Tibial nerve (tissue), 4 donors: ENCODE data around the gene TNRC18. TPM values are rescaled to one million over a fixed set of nuclear protein-coding genes. Genes with fewer than 3 reads are reported as not detected.

Experiments
- DNase-seq, 2 donors: peaks; one replicate each; pipeline ENCODE4 v3.0.0-alpha.2; 2019; ENCODE audit warnings: low spot score in 2 of 2
- H3K27ac ChIP-seq, 4 donors: fragments of 200-600 bp; sonication (generic) in 3 of 4; one replicate each; pipeline ENCODE4 v1.5.1; 2017 to 2019; ENCODE audit warnings: mild to moderate bottlenecking in 1 of 4
- H3K27me3 ChIP-seq, 2 donors: fragments of 200-600 bp; sonication (generic) in 1 of 2; one replicate each; pipeline versions ENCODE4 v1.5.1 to v1.6.0; 2017 to 2019
- H3K36me3 ChIP-seq, 3 donors: fragments of 200-600 bp; sonication (generic); one replicate each; pipeline ENCODE4 v1.5.1; 2018 to 2019
- H3K4me1 ChIP-seq, 4 donors: fragments of 200-600 bp; sonication (generic) in 3 of 4; one replicate each; pipeline ENCODE4 v1.5.1; 2017 to 2019
- H3K4me3 ChIP-seq, 4 donors: fragments of 200-600 bp; sonication (generic) in 3 of 4; one replicate each; pipeline ENCODE4 v1.5.1; 2017 to 2019; ENCODE audit warnings: mild to moderate bottlenecking in 1 of 4, moderate library complexity in 1 of 4
- H3K9me3 ChIP-seq, 4 donors: fragments of 200-600 bp; sonication (generic) in 3 of 4; one replicate each; pipeline ENCODE4 v1.5.1; 2017 to 2019
- CTCF ChIP-seq, 5 experiments: fragments of 200-600 bp in 3 of 5; fragments of 450-650 bp in 2 of 5; sonication (generic) in 3 of 5; IDR thresholded peaks; one replicate each; pipeline ENCODE4 v1.5.1; 2016 to 2019; ENCODE audit warnings: antibody characterized with exemption in 5 of 5, mild to moderate bottlenecking in 3 of 5, moderate library complexity in 2 of 5
- EP300 ChIP-seq, 2 donors: sonication (generic); formaldehyde crosslinking; IDR thresholded peaks; one replicate each; pipeline ENCODE4 v1.6.1; 2017; ENCODE audit warnings: antibody characterized with exemption in 2 of 2, mild to moderate bottlenecking in 1 of 2
- POLR2A ChIP-seq, 2 donors: fragments of 450-650 bp; IDR thresholded peaks; one replicate each; pipeline ENCODE4 v1.6.1; 2017; ENCODE audit warnings: antibody characterized with exemption in 2 of 2, mild to moderate bottlenecking in 2 of 2, moderate library complexity in 2 of 2
- WGBS, 2 donors: methylation state at CpG; one replicate each; pipeline ENCODE4 v1.1.5; 2018; 5-methylcytosine and 5-hydroxymethylcytosine counted together
- total RNA-seq, 4 donors: library from RNA; depleted of rRNA; stranded (reverse); fragments of >200 nt; gene quantifications; one replicate each; pipeline ENCODE4 v1.1.0, GENCODE V29; 2016

The TNRC18 gene
- total RNA-seq, 4 donors from 2014 or later, result 76.9 to 241 (median 147) TPM

GRCh38 chr7:5437987-5438386 lies 14.4 kb upstream of the TNRC18 start:
- no peaks in the 10 kb centered on the region for H3K27me3 ChIP-seq

GRCh38 chr7:5437348-5437892 lies 13.8 kb upstream of the TNRC18 start:
- TF ChIP-seq POLR2A (IDR thresholded peaks at IDR 0.05) (no peak), CTCF (IDR thresholded peaks at IDR 0.05) (no peak), EP300 (IDR thresholded peaks at IDR 0.05) (no peak)
- peaks cover 0 to 34% (median 0%) of the 10 kb centered on the region in 3 donors for H3K36me3 ChIP-seq
- H3K4me1 ChIP-seq, result peaks cover 0 to 31% (median 0%) of the 10 kb centered on the region in 4 donors
- no peaks in the 10 kb centered on the region for H3K27me3 ChIP-seq
- H3K9me3 ChIP-seq, result peaks cover 0 to 15% (median 0%) of the 10 kb centered on the region in 4 donors
- H3K4me3 ChIP-seq, result no peak overlapping the region
- 93 to 98% methylated on average over 6 of the region's 6 CpGs for WGBS, 2 donors
- no peak overlapping the region for H3K27ac ChIP-seq
- no peak for DNase-seq

More at GRCh38 chr7:5437987-5438386, 14.4 kb upstream of the TNRC18 start:
- DNase-seq, result no peak
- Histone ChIP-seq H3K36me3 (peaks cover 0 to 30% (median 0%) of the 10 kb centered on the region in 3 donors), H3K27ac (no peak overlapping the region), H3K4me3 (no peak overlapping the region), H3K4me1 (peaks cover 0 to 35% (median 0%) of the 10 kb centered on the region in 4 donors), H3K9me3 (peaks cover 0 to 13% (median 0%) of the 10 kb centered on the region in 4 donors)
- TF ChIP-seq POLR2A (IDR thresholded peaks at IDR 0.05), result no peak
- no peak for TF ChIP-seq EP300 (IDR thresholded peaks at IDR 0.05)
- no peak for TF ChIP-seq CTCF (IDR thresholded peaks at IDR 0.05)
- WGBS, 2 donors, result 78 to 86% methylated on average over 5 of the region's 5 CpGs

GRCh38 chr7:5436003-5436678 lies 12.5 kb upstream of the TNRC18 start:
- peaks cover 0 to 24% (median 0%) of the 10 kb centered on the region in 4 donors for H3K4me1 ChIP-seq
- WGBS, 2 donors, result 88 to 89% methylated on average over 5 of the region's 5 CpGs
- no peak overlapping the region for H3K27ac ChIP-seq
- no peaks in the 10 kb centered on the region for H3K27me3 ChIP-seq
- no peak for DNase-seq
- peaks cover 0 to 34% (median 0%) of the 10 kb centered on the region in 3 donors for H3K36me3 ChIP-seq
- no peak for TF ChIP-seq EP300 (IDR thresholded peaks at IDR 0.05)
- no peak for TF ChIP-seq CTCF (IDR thresholded peaks at IDR 0.05)
- no peak for TF ChIP-seq POLR2A (IDR thresholded peaks at IDR 0.05)
- no peak overlapping the region for H3K4me3 ChIP-seq
- H3K9me3 ChIP-seq, result peaks cover 0 to 15% (median 0%) of the 10 kb centered on the region in 4 donors

GRCh38 chr7:5435291-5436002 lies 11.8 kb upstream of the TNRC18 start:
- Histone ChIP-seq H3K4me1 (peaks cover 0 to 31% (median under 1%) of the 10 kb centered on the region in 4 donors), H3K4me3 (no peak overlapping the region), H3K36me3 (peaks cover 0 to 34% (median 0%) of the 10 kb centered on the region in 3 donors), H3K27ac (no peak overlapping the region), H3K9me3 (peaks cover 0 to 15% (median 0%) of the 10 kb centered on the region in 4 donors), H3K27me3 (no peaks in the 10 kb centered on the region)
- DNase-seq, result no peak
- TF ChIP-seq CTCF (IDR thresholded peaks at IDR 0.05) (no peak), EP300 (IDR thresholded peaks at IDR 0.05) (no peak), POLR2A (IDR thresholded peaks at IDR 0.05) (no peak)
- 91 to 94% methylated on average over 12 of the region's 12 CpGs for WGBS, 2 donors
